Right ventricle myocardium inferior (tissue), 1 donor: Measurements from ENCODE around the gene ZDHHC8. TPM values are rescaled to one million over a fixed set of nuclear protein-coding genes. Genes with fewer than 3 reads are reported as not detected.

Source experiments
- ATAC-seq: fragments of 200-7000 bp; cut with Tn5 transposase; one replicate; pipeline ENCODE4 v1.9.1; 2020; ENCODE audit warnings: mild to moderate bottlenecking, moderate library complexity
- DNase-seq: peaks from one replicate; pipeline ENCODE4 v3.0.0; 2021; ENCODE audit errors: missing footprints
- intact Hi-C: fragments of 100-400 bp; cut with DNase I; formaldehyde crosslinking; loops from one replicate; pipeline ENCODE4 v1.11.0; 2022
- total RNA-seq: library from RNA; stranded (reverse); fragmentation: NEBNext Ultra II Directional; extraction: Animal tissue kit (Norgen Biotek cat#: 25700); gene quantifications from one replicate; pipeline ENCODE4 v1.2.1, GENCODE V29; 2021
- donor health status: DM: no; HTN: yes; CAD: no; lungs with severe emphysema.

Gene ZDHHC8
- total RNA-seq, 1 donor from 2014 or later = 44.4 TPM

DNA sequence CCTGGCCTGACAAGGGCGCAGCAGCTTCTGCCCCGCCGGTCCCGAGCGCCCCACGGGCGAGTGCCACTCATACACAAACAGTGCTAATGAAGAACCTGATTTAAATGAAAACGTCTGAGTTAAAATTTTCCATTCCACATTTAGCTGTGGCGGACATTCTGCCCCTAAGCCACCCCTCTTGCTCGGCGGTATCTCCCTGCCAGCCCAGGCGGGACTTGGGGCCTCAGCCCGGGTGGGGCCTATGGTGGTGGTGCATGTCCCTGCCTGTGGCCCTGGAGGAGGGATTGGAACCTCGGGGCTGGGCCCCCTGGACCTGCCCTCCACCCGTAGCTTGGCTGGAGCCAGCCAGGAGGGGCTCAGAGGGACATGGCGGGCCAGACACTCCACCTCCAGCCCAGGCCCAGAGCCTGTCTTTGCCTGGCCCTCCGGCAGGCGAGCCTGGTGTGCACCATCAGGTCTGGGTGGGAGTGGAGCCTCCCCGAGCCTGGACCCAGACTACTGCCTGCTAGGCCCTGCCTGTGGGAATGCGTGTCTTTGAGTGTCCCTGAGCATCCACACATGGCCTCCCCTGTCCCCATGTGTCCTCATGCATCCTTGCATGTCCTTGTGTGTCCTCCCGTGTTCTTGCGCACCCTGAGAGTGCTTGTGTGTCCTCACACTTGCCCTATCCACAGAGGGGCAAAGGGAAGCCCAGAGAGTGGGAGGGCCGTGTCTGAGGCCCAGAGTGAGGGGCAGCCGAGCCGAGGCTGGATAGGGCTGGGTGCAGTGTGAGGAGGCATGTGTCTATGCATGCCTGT, 4.4 kb downstream of the ZDHHC8 start:
- DNase-seq (no peak), ATAC-seq (no peak)
- intact Hi-C loops = no loop called here

- intact Hi-C loops = no loop called here
- DNase-seq (no peak), ATAC-seq (no peak)
These were observed 4.9 kb downstream of the ZDHHC8 start for GRCh38 chr22:20136603-20136873.

GRCh38 chr22:20137113-20137512, 5.5 kb downstream of the ZDHHC8 start:
- no peak for ATAC-seq
- DNase-seq = no peak
- intact Hi-C loops = no loop called here

GRCh38 chr22:20137671-20138416, 6.2 kb downstream of the ZDHHC8 start:
- peak; percentile 73 for ATAC-seq
- intact Hi-C loops = no loop called here
- DNase-seq = no peak

DNA sequence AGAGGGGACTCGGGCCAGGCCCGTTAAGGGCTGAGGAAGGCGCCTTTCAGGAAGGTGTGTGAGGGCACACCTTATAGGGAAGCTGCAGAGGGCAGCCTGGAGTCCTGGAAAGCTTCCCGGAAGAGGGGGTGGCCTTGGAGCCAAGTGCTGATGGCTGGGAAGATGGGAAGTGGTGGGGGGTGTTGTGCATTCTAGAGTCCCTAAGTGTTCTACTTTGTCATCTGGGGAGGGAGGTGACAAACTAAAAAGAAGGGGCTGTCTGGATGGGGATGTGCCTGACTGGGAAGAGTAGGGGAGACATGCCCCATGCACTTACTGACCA, 6.8 kb downstream of the ZDHHC8 start:
- DNase-seq (no peak), ATAC-seq (peak; percentile 24)
- intact Hi-C loops = no loop called here

DNA sequence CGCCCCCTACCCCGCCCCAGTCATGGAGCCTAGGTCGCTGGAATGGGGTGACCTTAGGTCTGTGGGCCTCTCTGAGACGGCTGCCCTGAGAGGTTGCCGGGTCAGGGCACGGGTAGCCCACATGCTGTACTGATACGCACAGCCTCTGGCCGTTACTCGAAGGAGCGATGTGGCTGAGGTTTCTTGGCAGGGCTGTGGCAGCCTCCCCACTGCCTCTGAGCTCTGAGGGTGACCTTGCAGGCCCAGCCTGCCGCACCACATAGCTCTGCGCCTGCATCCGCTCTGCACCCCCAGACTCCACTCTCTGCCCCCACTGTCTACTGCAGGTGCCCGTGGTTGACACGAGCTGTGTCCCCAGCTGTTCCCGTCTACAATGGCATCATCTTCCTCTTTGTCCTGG, 7.3 kb downstream of the ZDHHC8 start:
- intact Hi-C loops = no loop called here
- ATAC-seq (peak; percentile 4), DNase-seq (no peak)

GRCh38 chr22:20139391-20140106, 7.9 kb downstream of the ZDHHC8 start:
- ATAC-seq (no peak), DNase-seq (no peak)
- intact Hi-C loops = no loop called here

- DNase-seq = no peak
- intact Hi-C loops = no loop called here
- no peak for ATAC-seq
These were observed 8.5 kb downstream of the ZDHHC8 start for GRCh38 chr22:20140107-20140445.

GRCh38 chr22:20140521-20140964, 8.9 kb downstream of the ZDHHC8 start:
- intact Hi-C loops = no loop called here
- ATAC-seq = no peak
- DNase-seq = no peak

GRCh38 chr22:20141186-20142077, 9.8 kb downstream of the ZDHHC8 start:
- no peak for DNase-seq
- intact Hi-C loops = no loop called here
- no peak for ATAC-seq

DNA sequence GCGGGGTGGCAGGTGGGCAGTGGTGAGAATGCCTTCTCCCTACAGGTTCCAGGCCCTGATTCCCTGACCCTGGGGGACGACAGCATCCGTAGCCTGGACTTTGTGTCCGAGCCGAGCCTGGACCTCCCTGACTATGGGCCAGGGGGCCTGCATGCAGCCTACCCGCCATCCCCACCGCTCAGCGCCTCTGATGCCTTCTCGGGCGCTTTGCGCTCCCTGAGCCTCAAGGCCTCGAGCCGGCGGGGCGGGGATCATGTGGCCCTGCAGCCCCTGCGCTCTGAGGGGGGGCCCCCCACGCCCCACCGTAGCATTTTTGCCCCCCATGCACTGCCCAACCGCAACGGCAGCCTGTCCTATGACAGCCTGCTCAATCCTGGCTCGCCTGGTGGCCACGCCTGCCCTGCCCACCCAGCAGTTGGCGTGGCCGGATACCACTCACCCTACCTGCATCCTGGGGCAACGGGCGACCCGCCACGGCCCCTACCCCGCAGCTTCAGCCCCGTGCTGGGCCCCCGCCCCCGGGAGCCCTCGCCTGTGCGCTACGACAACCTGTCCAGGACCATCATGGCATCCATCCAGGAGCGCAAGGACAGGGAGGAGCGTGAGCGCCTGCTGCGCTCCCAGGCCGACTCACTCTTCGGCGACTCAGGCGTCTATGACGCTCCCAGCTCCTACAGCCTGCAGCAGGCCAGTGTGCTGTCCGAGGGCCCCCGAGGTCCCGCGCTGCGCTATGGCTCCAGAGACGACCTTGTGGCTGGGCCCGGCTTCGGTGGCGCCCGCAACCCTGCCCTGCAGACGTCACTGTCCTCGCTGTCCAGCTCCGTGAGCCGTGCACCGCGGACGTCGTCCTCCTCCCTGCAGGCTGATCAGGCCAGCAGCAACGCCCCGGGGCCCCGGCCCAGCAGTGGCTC, 11.4 kb downstream of the ZDHHC8 start:
- ATAC-seq (no peak), DNase-seq (no peak)
- intact Hi-C loops = no loop called here

- intact Hi-C loops = no loop called here
- DNase-seq = no peak
- no peak for ATAC-seq
These were observed 12.5 kb downstream of the ZDHHC8 start for GRCh38 chr22:20143883-20144665.

DNA sequence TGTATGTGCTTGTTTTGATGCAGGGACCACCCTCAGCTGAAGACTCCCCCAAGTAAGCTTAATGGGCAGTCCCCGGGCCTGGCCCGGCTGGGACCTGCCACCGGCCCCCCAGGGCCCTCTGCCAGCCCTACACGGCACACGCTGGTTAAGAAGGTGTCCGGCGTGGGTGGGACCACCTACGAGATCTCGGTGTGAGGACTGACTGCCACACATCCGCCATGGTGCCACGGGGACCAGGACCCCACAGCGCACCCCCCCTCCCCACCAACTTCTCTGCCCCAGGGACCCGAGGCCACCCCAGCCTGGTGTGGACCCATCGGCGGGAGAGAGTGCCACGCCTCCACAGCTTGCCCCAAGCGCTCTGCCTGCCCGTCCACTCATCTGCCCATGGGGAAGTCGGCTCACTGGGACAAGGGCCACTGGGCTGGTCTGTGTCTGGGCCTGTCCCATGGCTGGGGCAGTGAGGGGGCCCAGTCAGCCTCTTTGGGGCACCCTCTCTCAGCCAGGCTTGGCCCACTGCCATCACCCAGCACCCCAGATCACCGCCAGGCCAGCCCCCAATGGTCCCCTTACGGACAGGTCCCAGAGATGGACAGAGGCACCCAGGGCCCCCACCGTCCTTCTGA, 13.7 kb downstream of the ZDHHC8 start:
- intact Hi-C loops = no loop called here
- DNase-seq (no peak), ATAC-seq (no peak)

DNA sequence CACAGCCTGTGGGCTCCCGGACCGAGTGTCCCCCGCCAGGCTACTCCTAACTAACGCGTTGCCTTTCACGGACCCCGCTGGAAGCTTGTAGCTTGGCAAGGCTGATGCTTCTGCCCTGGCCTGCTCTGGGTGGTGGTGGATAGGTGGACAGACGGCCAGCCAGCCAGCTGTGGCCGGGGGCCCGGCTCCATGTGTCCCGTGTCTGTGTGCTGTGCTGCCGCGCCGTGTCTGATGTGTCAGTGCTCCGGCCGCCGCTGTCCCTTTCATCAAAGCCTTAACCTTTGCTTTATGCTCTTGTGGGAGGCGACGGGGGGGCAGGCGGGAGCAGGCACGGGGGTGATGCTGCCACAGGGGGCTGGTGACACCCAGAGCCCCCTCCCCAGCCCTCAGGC, 14.2 kb downstream of the ZDHHC8 start:
- DNase-seq (no peak), ATAC-seq (no peak)
- intact Hi-C loops = no loop called here

DNA sequence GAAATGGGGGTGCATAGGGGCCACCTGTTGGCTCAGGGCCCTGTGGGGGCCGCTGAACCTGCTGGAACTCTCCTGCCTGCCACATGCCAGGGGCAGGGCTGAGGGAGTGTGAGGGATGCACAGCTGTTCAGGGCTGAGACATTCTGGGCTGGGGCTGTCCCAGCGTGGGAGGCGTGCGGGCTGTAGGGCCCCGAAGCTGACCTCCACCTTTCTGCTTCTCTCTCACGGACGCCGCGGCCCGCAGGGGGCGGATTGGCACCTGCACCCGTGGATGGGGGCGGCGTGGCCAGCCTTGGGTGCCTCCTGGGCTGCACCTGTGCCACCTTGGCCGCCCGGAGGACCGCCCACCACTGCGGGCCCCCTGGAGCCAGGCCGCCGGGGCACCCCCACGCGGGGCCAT, 15.2 kb downstream of the ZDHHC8 start:
- intact Hi-C loops = no loop called here
- ATAC-seq = no peak
- no peak for DNase-seq

GRCh38 chr22:20147237-20147988, 15.8 kb downstream of the ZDHHC8 start:
- DNase-seq (no peak), ATAC-seq (no peak)
- intact Hi-C loops = no loop called here
